ENCODE measurements around the gene SPATA20. TPM values are rescaled to one million over a fixed set of nuclear protein-coding genes. Genes with fewer than 3 reads are reported as not detected.

Gene SPATA20
- total and polyA plus RNA-seq, 2 of the 13 experiments (the other 11 are each of a cell fraction or from before 2014, with no cell fraction given), result 36.1 to 64.8 TPM

DNA sequence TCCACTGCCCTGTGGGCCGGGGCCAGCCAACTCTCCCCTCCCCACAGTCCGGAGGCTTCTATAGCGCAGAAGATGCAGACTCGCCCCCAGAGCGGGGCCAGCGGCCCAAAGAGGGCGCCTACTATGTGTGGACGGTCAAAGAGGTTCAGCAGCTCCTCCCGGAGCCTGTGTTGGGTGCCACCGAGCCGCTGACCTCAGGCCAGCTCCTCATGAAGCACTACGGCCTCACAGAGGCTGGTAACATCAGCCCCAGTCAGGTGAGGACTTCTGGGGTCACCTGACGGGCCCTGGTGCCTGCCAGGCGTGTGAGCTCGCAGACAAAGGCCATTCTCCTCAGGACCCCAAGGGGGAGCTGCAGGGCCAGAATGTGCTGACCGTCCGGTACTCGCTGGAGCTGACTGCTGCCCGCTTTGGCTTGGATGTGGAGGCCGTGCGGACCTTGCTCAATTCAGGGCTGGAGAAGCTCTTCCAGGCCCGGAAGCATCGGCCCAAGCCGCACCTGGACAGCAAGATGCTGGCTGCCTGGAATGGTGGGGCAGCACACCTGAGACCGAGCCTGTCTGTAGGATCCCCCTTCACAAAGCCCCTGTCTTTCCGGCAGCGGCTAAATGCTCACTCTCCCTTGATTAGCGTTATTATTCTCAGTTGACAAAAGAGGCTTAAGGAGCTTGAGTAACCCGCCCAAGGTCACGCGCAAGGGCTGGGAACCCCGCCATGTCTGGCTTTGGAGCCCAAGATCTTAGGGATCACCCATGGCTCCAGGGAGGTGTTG is 3.9 kb downstream of the SPATA20 start (continued):
- TF ChIP-seq ZNF333 (CRISPR knock-in tag; IDR thresholded peaks at IDR 0.05; ENCODE audit: borderline replicate concordance), result no peak
- no peak for TF ChIP-seq ZNF256 (CRISPR knock-in tag; conservative IDR thresholded peaks at IDR 0.05)
- TF ChIP-seq NCOA5 (CRISPR knock-in tag; IDR thresholded peaks at IDR 0.05), result no peak
- TF ChIP-seq FOXC1 (CRISPR knock-in tag; IDR thresholded peaks at IDR 0.05; ENCODE audit: borderline replicate concordance), result no peak
- TF ChIP-seq ZNF235 (CRISPR knock-in tag; IDR thresholded peaks at IDR 0.05; ENCODE audit: borderline replicate concordance), result no peak; the same call in 1 of the 2 replicates
- no peak for TF ChIP-seq ZBTB10 (CRISPR knock-in tag; IDR thresholded peaks at IDR 0.05; ENCODE audit: borderline replicate concordance)
- 0 out of 2 replicates have a peak, but pooled peaks have one; percentile 52 for TF ChIP-seq SP4 (CRISPR knock-in tag; IDR thresholded peaks at IDR 0.05)
- TF ChIP-seq THRA (CRISPR knock-in tag; IDR thresholded peaks at IDR 0.05; ENCODE audit: borderline replicate concordance), result peak; percentile 66; the same call in 1 of the 2 replicates
- peak; percentile 55; the same call in 1 of the 2 replicates for TF ChIP-seq ZNF572 (CRISPR knock-in tag; IDR thresholded peaks at IDR 0.05)
- TF ChIP-seq ZSCAN9 (CRISPR knock-in tag; IDR thresholded peaks at IDR 0.05; ENCODE audit: borderline replicate concordance), result 0 out of 2 replicates have a peak, but pooled peaks have one; percentile 32
- TF ChIP-seq DDIT3 (CRISPR knock-in tag; IDR thresholded peaks at IDR 0.05), result no peak
- peak; percentile 57; the same call in 1 of the 2 replicates for TF ChIP-seq ZSCAN25 (CRISPR knock-in tag; IDR thresholded peaks at IDR 0.05)
- no peak for TF ChIP-seq ZZZ3 (CRISPR knock-in tag; IDR thresholded peaks at IDR 0.05; ENCODE audit: borderline replicate concordance)
- TF ChIP-seq ARNTL (CRISPR knock-in tag; IDR thresholded peaks at IDR 0.05), result no peak
- TF ChIP-seq TCF7 (IDR thresholded peaks at IDR 0.05; ENCODE audit: low read depth), result no peak
- TF ChIP-seq, protein P1, sequence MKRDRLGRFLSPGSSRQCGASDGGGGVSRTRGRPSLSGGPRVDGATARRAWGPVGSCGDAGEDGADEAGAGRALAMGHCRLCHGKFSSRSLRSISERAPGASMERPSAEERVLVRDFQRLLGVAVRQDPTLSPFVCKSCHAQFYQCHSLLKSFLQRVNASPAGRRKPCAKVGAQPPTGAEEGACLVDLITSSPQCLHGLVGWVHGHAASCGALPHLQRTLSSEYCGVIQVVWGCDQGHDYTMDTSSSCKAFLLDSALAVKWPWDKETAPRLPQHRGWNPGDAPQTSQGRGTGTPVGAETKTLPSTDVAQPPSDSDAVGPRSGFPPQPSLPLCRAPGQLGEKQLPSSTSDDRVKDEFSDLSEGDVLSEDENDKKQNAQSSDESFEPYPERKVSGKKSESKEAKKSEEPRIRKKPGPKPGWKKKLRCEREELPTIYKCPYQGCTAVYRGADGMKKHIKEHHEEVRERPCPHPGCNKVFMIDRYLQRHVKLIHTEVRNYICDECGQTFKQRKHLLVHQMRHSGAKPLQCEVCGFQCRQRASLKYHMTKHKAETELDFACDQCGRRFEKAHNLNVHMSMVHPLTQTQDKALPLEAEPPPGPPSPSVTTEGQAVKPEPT (CRISPR knock-in tag; IDR thresholded peaks at IDR 0.05; ENCODE audit: low read depth), result no peak
- no peak for TF ChIP-seq ZNF3 (CRISPR knock-in tag; IDR thresholded peaks at IDR 0.05)
- TF ChIP-seq PLRG1 (conservative IDR thresholded peaks at IDR 0.05), result no peak
- TF ChIP-seq LBX2 (CRISPR knock-in tag; IDR thresholded peaks at IDR 0.05; ENCODE audit: borderline replicate concordance), result no peak
- TF ChIP-seq MATR3 (CRISPR knock-in tag; IDR thresholded peaks at IDR 0.05), result no peak
- TF ChIP-seq SIX4 (CRISPR knock-in tag; IDR thresholded peaks at IDR 0.05), result no peak; the same call in 1 of the 2 replicates
- TF ChIP-seq ARNT2 (CRISPR knock-in tag; IDR thresholded peaks at IDR 0.05; ENCODE audit: low read depth), result no peak
- TF ChIP-seq SUZ12 (IDR thresholded peaks at IDR 0.05; ENCODE audit: low read depth, low read length), result 0 out of 2 replicates have a peak, but pooled peaks have one; percentile 19
- no peak; the same call in 1 of the 2 replicates for TF ChIP-seq ZNF446 (CRISPR knock-in tag; IDR thresholded peaks at IDR 0.05)

Data from HepG2 (cell line).